ENCODE results near the gene CAMK1D.

- TF ChIP-seq ZC3H10 (CRISPR knock-in tag; IDR thresholded peaks at IDR 0.05) (no peak), ZNF70 (CRISPR knock-in tag; IDR thresholded peaks at IDR 0.05) (no peak), ARNTL (CRISPR knock-in tag; IDR thresholded peaks at IDR 0.05; ENCODE audit: borderline replicate concordance, low read depth) (no peak), OSR1 (CRISPR knock-in tag; IDR thresholded peaks at IDR 0.05) (no peak), CREB5 (CRISPR knock-in tag; IDR thresholded peaks at IDR 0.05; ENCODE audit: low read depth) (no peak), PATZ1 (CRISPR knock-in tag; IDR thresholded peaks at IDR 0.05; ENCODE audit: borderline replicate concordance) (no peak)
Observed at GRCh38 chr10:12704488-12704887, 355.1 kb downstream of the CAMK1D start.

Data from SK-N-SH treated with all-trans-retinoic acid at 6 μM for 48 hours (cell line).